GM21576 (cell line): ENCODE measurements around the gene GMIP.

Source experiments
- ATAC-seq: cut with Tn5 transposase; IDR thresholded peaks from one replicate; pipeline ENCODE4 v1.9.1; 2021; ENCODE audit warnings: mild to moderate bottlenecking, moderate library complexity; ENCODE audit not compliant: unreplicated experiment

The GMIP gene

GRCh38 chr19:19659646-19660245 is 16.3 kb upstream of the GMIP start:
- no peak for ATAC-seq

GRCh38 chr19:19657397-19657783 is 13.9 kb upstream of the GMIP start:
- ATAC-seq: no peak

- no peak for ATAC-seq
These were observed 13.3 kb upstream of the GMIP start for GRCh38 chr19:19656451-19657396.

- no peak for ATAC-seq
These were observed 12.3 kb upstream of the GMIP start for GRCh38 chr19:19655641-19656343.

- no peak for ATAC-seq
These were observed 11.7 kb upstream of the GMIP start for GRCh38 chr19:19655051-19655594.

- ATAC-seq: no peak
These were observed 11.0 kb upstream of the GMIP start for GRCh38 chr19:19654441-19654840.

- no peak for ATAC-seq
These were observed 10.2 kb upstream of the GMIP start for GRCh38 chr19:19653597-19654147.

GRCh38 chr19:19652482-19653295 is 9.2 kb upstream of the GMIP start:
- ATAC-seq: no peak

- no peak for ATAC-seq
These were observed 7.6 kb upstream of the GMIP start for GRCh38 chr19:19651076-19651475.

GRCh38 chr19:19650331-19650730 is 6.9 kb upstream of the GMIP start:
- no peak for ATAC-seq

- ATAC-seq: no peak
These were observed 6.1 kb upstream of the GMIP start for GRCh38 chr19:19649580-19649995.

GRCh38 chr19:19649155-19649554 is 5.7 kb upstream of the GMIP start:
- ATAC-seq: no peak

- no peak for ATAC-seq
These were observed 3.8 kb upstream of the GMIP start for GRCh38 chr19:19647037-19647835.

GRCh38 chr19:19645233-19645870 is 1.9 kb upstream of the GMIP start:
- no peak for ATAC-seq

GRCh38 chr19:19644054-19644388 is 564 bp upstream of the GMIP start:
- no peak for ATAC-seq

GRCh38 chr19:19642506-19643157 is 825 bp downstream of the GMIP start:
- ATAC-seq: no peak

- no peak for ATAC-seq
These were observed 5.8 kb downstream of the GMIP start for GRCh38 chr19:19637523-19638251.

GRCh38 chr19:19637186-19637522 is 6.3 kb downstream of the GMIP start:
- ATAC-seq: no peak
